Common myeloid progenitor, CD34-positive (primary cell): ENCODE measurements around the gene OPA1.

Experiments
- CTCF ChIA-PET: fragments of 350-600 bp; sonication (Branson Sonifier 250); formaldehyde crosslinking; loops from one replicate; lab custom pipeline; 2021; ENCODE audit warnings: antibody characterized with exemption; lab: Charles Lee
- POLR2A ChIA-PET: fragments of 350-600 bp; sonication (Branson Sonifier 250); formaldehyde crosslinking; loops from one replicate; lab custom pipeline; 2021; ENCODE audit warnings: antibody characterized with exemption; lab: Charles Lee
- DNase-seq, 3 donors: peaks; one replicate each; pipeline versions ENCODE4 v3.0.0 to v3.0.0-alpha.2; 2013
- H3K27ac ChIP-seq, 2 experiments: 1 replicate in 1 of 2; 2 replicates in 1 of 2; pipeline ENCODE4 v1.7.0; 2013; ENCODE audit warnings: inconsistent platforms in 2 of 2, low read length in 2 of 2, mild to moderate bottlenecking in 2 of 2, low read depth in 1 of 2, moderate library complexity in 1 of 2; ENCODE audit not compliant: severe bottlenecking in 2 of 2, insufficient read depth in 1 of 2, poor library complexity in 1 of 2
- H3K27me3 ChIP-seq, 5 experiments: replicated peaks in 2 of 5; 1 replicate in 3 of 5; 2 replicates in 2 of 5; pipeline versions ENCODE4 v1.6.1 to v1.7.0; 2013; ENCODE audit warnings: low read length in 4 of 5, mild to moderate bottlenecking in 2 of 5, moderate library complexity in 2 of 5, inconsistent platforms in 1 of 5; ENCODE audit not compliant: insufficient read depth in 5 of 5, control insufficient read depth in 4 of 5
- H3K36me3 ChIP-seq, 4 experiments: 1 replicate in 2 of 4; 2 replicates in 2 of 4; pipeline versions ENCODE4 v1.6.1 to v1.7.0; 2013; ENCODE audit warnings: low read length in 3 of 4, control low read depth in 1 of 4, mild to moderate bottlenecking in 1 of 4; ENCODE audit not compliant: control insufficient read depth in 4 of 4, insufficient read depth in 4 of 4
- H3K4me1 ChIP-seq, 4 experiments: 1 replicate in 3 of 4; 2 replicates in 1 of 4; pipeline versions ENCODE4 v1.6.1 to v1.7.1; 2013; ENCODE audit warnings: low read length in 3 of 4, mild to moderate bottlenecking in 3 of 4, control low read depth in 1 of 4, inconsistent platforms in 1 of 4, moderate library complexity in 1 of 4; ENCODE audit not compliant: control insufficient read depth in 4 of 4, insufficient read depth in 4 of 4; ENCODE audit errors: control extremely low read depth in 1 of 4
- H3K4me3 ChIP-seq, 7 experiments: 1 replicate in 4 of 7; 2 replicates in 3 of 7; pipeline versions ENCODE4 v1.5.1 to v1.7.0; 2013; ENCODE audit warnings: mild to moderate bottlenecking in 7 of 7, low read length in 6 of 7, moderate library complexity in 6 of 7, inconsistent platforms in 2 of 7, low read depth in 2 of 7, control low read depth in 1 of 7; ENCODE audit not compliant: insufficient read depth in 4 of 7, control insufficient read depth in 1 of 7; ENCODE audit errors: extremely low read depth in 1 of 7
- H3K9me3 ChIP-seq, 5 experiments: 1 replicate in 4 of 5; 2 replicates in 1 of 5; pipeline versions ENCODE4 v1.6.1 to v1.7.1; 2013; ENCODE audit warnings: low read length in 4 of 5, mild to moderate bottlenecking in 2 of 5, inconsistent platforms in 1 of 5, low read depth in 1 of 5, moderate library complexity in 1 of 5; ENCODE audit not compliant: control insufficient read depth in 4 of 5, insufficient read depth in 2 of 5; ENCODE audit errors: control extremely low read depth in 1 of 5
- WGBS: methylation state at CpG from one replicate; pipeline ENCODE4 v1.1.5; 2013; ENCODE audit not compliant: insufficient coverage; 5-methylcytosine and 5-hydroxymethylcytosine counted together

Gene OPA1

DNA sequence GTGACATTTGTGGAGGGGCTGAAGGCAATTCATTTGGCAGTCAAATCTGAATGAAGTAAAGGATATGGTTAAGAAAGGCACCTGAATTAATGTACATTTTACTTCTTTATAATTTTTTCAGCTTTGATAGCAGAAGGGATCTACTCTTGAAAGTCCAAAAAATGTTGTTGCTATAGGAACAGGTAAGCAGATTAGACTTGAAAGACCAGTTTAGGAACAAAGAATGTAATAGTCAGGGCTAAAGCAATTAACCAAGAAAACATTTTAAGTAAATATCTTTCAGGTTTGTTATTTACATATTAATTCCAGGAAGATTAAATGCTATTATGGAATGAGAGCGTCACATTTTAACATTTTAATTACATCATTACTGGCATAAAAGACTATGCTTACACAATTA lies 39.4 kb upstream of the OPA1 start:
- Histone ChIP-seq H3K4me1 (no peaks in the 10 kb centered on the region), H3K4me3 (no peak overlapping the region), H3K9me3 (no peaks in the 10 kb centered on the region), H3K36me3 (no peaks in the 10 kb centered on the region), H3K27ac (no peak overlapping the region), H3K27me3 (no peaks in the 10 kb centered on the region)
- WGBS = no CpG with 5 or more reads among the region's 1 CpG
- CTCF ChIA-PET = no interaction called here
- no peak for DNase-seq
- POLR2A ChIA-PET = no interaction called here

- Histone ChIP-seq H3K36me3 (no peaks in the 10 kb centered on the region), H3K4me3 (no peak within 1 kb of the TSS), H3K27me3 (no peaks in the 10 kb centered on the region), H3K27ac (no peak within 1 kb of the TSS), H3K4me1 (no peaks in the 10 kb centered on the region), H3K9me3 (no peaks in the 10 kb centered on the region)
- WGBS = 63% methylated on average over 9 of the region's 9 CpGs
- POLR2A ChIA-PET = no interaction called here
- CTCF ChIA-PET = no interaction called here
- no peak for DNase-seq
These were observed 38.2 kb upstream of the OPA1 start, which contains the start of gene ATP13A4 for GRCh38 chr3:193554811-193555210. Gene ATP13A4 (minus strand): TSS chr3:193554895. CDS start chr3:193554799, 96 bp downstream.

DNA sequence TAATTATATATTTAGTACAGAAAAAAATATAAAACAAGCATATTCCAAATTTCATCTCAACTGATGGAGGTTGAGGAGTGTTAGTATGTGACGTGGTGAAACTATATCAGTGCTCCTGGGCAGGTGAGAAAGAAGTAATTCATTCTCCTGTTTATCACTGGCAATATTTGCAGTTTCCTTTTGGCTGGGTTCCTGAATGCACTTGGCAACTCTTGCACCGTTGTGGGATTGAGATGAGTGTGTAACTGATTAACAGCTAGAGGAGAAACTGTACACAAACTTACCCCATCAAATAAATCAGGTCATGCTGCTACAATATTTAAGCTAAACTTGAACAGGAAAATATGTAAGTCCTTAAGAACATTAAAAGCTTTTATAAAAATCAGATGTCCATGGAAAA lies 36.2 kb upstream of the OPA1 start:
- no peaks in the 10 kb centered on the region for H3K27me3 ChIP-seq
- H3K9me3 ChIP-seq = no peaks in the 10 kb centered on the region
- no peak overlapping the region for H3K27ac ChIP-seq
- POLR2A ChIA-PET = no interaction called here
- no peaks in the 10 kb centered on the region for H3K4me1 ChIP-seq
- no peaks in the 10 kb centered on the region for H3K36me3 ChIP-seq
- no CpG with 5 or more reads among the region's 2 CpGs for WGBS
- H3K4me3 ChIP-seq = no peak overlapping the region
- DNase-seq = no peak
- CTCF ChIA-PET = interaction anchor here (1.2 kb wide), 1 partner anchor 15 kb away, joined by 4 read pairs; no protein-coding TSS in a partner anchor

- Histone ChIP-seq H3K27me3 (no peaks in the 10 kb centered on the region), H3K36me3 (no peaks in the 10 kb centered on the region), H3K27ac (no peak overlapping the region), H3K4me3 (no peak overlapping the region), H3K4me1 (no peaks in the 10 kb centered on the region), H3K9me3 (no peaks in the 10 kb centered on the region)
- ChIA-PET CTCF (interaction anchor here (1.0 kb wide), 1 partner anchor 757 kb away, joined by 4 read pairs; no protein-coding TSS in a partner anchor), POLR2A (no interaction called here)
- DNase-seq = no peak
These were observed 33.9 kb upstream of the OPA1 start for GRCh38 chr3:193559100-193559499.

DNA sequence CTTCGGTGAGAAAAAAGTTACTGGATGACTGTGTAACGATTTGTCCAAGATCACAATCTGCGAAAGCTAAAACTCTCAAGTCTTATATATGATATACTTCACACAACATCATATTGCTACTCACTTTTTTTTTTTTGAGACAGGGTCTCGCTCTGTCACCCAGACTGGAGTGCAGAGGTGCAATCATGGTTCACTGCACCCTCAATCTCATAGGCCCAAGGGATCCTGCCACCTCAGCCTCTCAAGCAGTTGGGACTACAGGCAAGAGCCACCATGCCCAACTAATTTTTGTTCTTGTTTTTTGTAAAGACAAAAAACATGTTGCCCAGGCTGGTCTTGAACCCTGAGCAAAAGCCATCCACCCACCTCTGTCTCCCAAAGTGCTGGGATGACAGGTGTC lies 32.9 kb upstream of the OPA1 start:
- DNase-seq = no peak
- no peaks in the 10 kb centered on the region for H3K9me3 ChIP-seq
- H3K36me3 ChIP-seq = no peaks in the 10 kb centered on the region
- no peaks in the 10 kb centered on the region for H3K4me1 ChIP-seq
- POLR2A ChIA-PET = no interaction called here
- H3K4me3 ChIP-seq = no peak overlapping the region
- H3K27me3 ChIP-seq = no peaks in the 10 kb centered on the region
- H3K27ac ChIP-seq = no peak overlapping the region
- CTCF ChIA-PET = interaction anchor here (0.6 to 0.8 kb wide), 2 partner anchors 11 to 797 kb away, joined by 3 to 4 read pairs; no protein-coding TSS in a partner anchor
- WGBS = 100% methylated on average over 1 of the region's 4 CpGs

DNA sequence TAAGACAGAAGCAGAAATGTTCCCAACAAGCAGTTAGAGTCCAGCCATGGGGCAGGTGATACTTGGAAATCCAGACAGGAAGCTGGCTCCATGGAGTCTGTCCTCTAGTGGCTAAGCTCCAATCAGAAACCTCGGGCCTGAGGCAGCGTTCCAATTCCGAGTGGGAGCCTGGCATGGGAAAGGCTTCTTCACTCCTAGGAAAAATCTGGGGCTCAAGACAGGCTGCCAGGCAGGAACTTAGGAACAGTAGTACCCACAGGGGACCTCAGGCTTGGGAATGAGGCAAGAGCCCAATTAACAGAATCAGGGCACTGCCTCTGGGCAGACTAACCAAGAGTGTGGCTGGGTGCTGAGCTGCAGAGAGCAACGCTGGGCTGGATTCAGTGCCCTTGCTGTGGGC lies 32.1 kb upstream of the OPA1 start:
- POLR2A ChIA-PET = no interaction called here
- CTCF ChIA-PET = interaction anchor here (0.8 to 1.0 kb wide), 3 partner anchors 10 to 745 kb away, joined by 3 to 4 read pairs (median 3); no protein-coding TSS in a partner anchor

DNA sequence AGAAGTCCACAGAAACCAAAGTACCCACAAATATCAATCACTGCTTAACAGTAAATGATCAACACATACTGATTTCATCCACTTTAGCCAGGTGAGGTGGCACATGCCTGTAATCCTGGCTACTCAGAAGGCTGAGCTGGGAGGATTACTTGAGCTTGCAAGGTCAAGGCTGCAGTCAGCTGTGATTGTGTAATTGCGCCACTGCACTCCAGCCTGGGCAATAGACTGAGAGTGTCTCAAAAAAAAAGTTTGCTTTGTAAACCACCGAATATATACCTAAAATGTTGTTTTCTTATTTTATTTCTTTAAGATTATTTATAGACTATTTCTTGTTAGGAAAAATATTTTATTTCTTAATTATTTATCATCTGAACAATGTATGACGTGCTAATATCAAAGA lies 29.6 kb upstream of the OPA1 start:
- Histone ChIP-seq H3K27me3 (peaks cover 0 to 3% (median 0%) of the 10 kb centered on the region in 5 experiments), H3K4me3 (no peak overlapping the region), H3K4me1 (no peaks in the 10 kb centered on the region), H3K27ac (no peak overlapping the region), H3K36me3 (no peaks in the 10 kb centered on the region), H3K9me3 (no peaks in the 10 kb centered on the region)
- ChIA-PET CTCF (interaction anchor here (1.0 kb wide), 2 partner anchors 103 to 751 kb away, joined by 3 to 4 read pairs; no protein-coding TSS in a partner anchor), POLR2A (no interaction called here)
- DNase-seq = no peak
- WGBS = no CpG with 5 or more reads among the region's 3 CpGs

More for the DNA sequence above, 32.1 kb upstream of the OPA1 start:
- Histone ChIP-seq H3K27ac (no peak overlapping the region), H3K36me3 (no peaks in the 10 kb centered on the region), H3K27me3 (no peaks in the 10 kb centered on the region), H3K9me3 (no peaks in the 10 kb centered on the region), H3K4me3 (no peak overlapping the region), H3K4me1 (no peaks in the 10 kb centered on the region)
- DNase-seq = no peak
- 91% methylated on average over 4 of the region's 4 CpGs for WGBS
